GM19099 (cell line): ENCODE data around the gene HRH1.

Experiments
- POLR2A ChIP-seq: IDR thresholded peaks from 3 replicates; pipeline ENCODE4 v1.6.1; 2011; ENCODE audit warnings: low read depth; ENCODE audit not compliant: insufficient read length; ENCODE audit errors: extremely low read depth

Gene HRH1

DNA sequence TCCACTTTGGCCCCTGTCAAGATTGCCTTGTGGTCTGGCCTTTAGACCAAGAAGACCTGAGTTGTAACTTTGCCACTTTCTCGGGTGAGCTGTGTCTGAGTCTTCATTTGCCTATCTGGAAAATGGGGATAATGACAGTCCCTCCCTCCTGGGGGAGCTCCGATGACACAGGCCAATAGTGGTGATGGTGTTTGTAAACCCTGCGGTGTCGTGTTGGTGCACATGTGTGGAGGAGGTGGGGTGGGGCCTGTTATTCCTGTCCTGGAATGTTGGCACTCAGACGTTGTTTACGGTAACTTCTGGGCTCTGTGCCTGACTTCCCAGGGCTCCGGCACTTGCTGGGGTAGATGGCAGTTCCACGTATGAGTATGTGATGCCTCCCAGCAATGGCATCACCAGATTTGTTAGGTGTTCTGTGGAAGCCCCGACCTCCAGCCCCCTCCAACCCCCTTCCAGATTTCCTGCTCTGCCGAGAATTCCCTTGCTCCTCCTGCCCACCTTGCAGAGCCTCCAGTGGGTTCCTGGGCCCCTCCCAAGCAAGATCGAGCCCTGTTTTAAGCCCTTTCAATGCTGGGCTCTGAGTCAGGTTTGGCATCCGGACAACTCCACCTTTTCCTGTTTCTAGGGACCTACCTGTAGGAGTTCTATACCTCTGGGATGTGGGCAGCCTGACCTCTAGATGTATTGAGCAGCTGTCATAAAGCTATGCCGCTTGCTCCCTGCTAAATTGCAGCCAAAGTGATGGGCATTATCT is 31.4 kb downstream of the HRH1 start:
- no peak for TF ChIP-seq POLR2A

DNA sequence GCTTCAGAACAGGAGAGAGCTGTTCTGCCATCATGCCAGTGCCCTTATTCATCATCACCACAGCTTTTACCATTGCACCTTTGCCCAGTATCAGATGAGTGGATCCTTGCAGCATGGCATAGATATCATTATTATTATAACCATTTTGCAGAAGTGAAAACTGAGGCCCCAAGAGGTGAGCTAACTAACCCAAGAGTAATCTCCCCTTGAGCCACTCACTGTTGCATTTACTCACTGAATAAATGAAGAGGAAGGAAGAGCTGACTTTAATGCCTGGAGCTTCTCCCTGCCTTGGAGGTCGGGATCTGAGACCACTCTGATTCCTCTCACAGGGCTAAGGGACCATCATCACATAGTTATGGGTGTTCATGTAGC is 32.0 kb downstream of the HRH1 start:
- no peak for TF ChIP-seq POLR2A

- no peak for TF ChIP-seq POLR2A
Measured at GRCh38 chr3:11186771-11187191, 32.5 kb downstream of the HRH1 start.

GRCh38 chr3:11187681-11188080 is 33.4 kb downstream of the HRH1 start:
- TF ChIP-seq POLR2A = no peak

DNA sequence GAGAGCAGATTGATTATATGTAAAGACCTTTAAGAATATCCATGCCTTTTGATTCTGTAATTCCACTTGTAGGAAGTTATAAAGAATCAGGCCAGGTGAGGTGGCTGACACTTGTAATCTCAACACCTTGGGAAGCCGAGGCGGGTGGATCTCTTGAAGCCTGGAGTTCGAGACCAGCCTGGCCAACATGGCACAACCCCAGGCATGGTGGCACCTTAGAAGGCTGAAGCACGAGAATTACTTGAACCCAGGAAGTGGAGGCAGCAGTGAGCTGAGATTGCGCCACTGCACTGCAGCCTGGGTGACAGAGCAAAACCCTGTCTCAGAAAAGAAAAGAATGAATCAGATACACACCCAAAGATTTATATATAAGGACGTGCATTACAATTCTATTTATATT is 33.9 kb downstream of the HRH1 start:
- no peak for TF ChIP-seq POLR2A

- no peak for TF ChIP-seq POLR2A
Measured at GRCh38 chr3:11195201-11195600, 40.9 kb downstream of the HRH1 start.

- no peak for TF ChIP-seq POLR2A
Measured at GRCh38 chr3:11195721-11196332, 41.5 kb downstream of the HRH1 start.

DNA sequence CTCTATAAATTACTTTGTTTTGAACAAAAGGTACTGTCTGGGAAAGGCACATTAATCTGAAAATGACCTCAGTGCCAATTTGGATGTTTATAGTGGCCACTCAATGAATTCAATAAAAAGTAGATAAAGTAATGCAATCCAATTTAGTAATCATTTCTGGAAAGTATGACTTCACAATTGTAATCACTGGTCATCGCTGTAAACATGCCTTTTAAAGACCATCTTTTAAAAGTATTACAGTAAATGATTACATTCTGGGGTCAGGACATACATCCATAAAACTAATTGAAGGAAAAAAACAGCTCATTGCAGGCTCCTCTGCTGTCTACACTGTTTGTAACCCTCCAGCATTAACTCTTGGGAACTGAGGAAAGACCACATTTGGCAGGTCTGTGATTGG is 43.2 kb downstream of the HRH1 start:
- no peak for TF ChIP-seq POLR2A

- TF ChIP-seq POLR2A = no peak
Measured at GRCh38 chr3:11198070-11198469, 43.8 kb downstream of the HRH1 start.

DNA sequence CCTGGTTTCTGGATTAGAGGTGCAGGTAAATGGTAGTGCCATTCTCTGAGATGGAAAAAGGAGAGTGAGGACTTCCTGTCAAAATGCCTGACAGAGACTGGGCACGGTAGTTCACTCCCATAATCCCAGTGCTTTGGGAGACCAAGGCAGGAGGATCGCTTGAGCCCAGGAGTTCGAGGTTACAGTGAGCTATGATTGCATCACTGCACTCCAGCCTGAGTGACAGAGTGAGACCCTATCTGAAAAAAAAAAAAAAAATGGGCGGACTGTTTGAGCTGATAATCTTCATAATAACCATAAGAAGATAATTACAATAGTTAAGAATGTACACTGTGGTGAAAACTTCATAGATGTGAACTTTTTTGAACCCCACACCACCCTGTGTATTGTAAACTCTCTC is 44.2 kb downstream of the HRH1 start:
- no peak for TF ChIP-seq POLR2A

- no peak for TF ChIP-seq POLR2A
Measured at GRCh38 chr3:11199902-11200845, 45.9 kb downstream of the HRH1 start.

DNA sequence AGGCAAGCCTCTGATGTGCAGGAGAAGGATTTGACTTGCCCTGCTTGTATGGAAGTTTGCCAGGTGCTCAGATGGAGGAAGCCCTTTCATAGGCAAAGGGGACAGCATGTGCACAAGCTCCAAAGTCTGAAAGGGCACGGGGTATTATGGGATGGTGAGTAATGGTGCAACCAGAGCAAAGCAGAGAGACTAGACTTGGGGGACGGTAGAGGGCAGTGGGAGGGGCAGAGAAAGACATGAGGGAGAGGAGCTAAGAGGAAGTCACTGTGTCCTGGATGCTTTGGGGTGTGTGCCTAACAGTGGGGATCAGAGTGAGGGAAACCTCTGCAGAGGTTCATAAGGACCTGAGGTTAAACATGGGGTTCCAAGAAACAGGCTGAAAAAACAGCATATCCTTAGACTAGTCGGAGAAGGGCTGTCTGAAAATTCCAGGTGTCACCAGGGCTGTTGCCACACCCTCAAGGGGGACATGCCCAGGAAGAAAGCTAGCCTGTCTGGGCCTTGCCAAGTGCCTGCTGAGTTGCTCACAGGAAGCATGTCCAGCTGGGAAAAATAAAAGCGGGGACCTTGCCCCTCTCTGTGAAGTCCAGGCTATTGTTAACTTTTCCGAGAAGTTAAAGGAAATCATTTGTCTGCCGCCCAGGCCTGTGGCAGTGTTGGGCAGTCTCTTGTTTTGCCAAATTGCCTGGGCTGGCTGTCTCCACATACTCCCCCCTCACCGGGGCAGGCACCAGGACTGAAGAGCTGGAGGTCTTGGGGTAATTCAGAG is 47.1 kb downstream of the HRH1 start:
- TF ChIP-seq POLR2A = no peak

DNA sequence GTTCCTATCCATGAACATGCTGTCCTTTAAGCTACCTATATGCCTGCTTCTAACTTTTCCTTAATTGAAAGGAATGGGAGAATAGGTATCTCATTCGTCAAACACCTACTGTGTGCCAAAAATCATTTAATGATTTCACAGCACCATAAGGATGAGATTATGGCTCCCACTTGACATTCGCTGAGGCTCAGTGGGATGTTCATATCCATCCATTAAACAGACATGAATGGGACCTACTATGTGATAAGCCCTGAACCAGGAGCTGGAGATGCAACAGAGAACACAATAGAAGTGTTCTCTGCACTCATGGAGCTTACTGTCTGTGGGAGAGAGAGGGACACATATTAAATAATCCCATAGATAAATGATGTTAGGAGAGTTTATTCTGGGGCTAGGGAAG is 49.7 kb downstream of the HRH1 start:
- no peak for TF ChIP-seq POLR2A

GRCh38 chr3:11204697-11205348 is 50.5 kb downstream of the HRH1 start:
- TF ChIP-seq POLR2A = no peak

- no peak for TF ChIP-seq POLR2A
Measured at GRCh38 chr3:11206316-11206715, 52.0 kb downstream of the HRH1 start.

DNA sequence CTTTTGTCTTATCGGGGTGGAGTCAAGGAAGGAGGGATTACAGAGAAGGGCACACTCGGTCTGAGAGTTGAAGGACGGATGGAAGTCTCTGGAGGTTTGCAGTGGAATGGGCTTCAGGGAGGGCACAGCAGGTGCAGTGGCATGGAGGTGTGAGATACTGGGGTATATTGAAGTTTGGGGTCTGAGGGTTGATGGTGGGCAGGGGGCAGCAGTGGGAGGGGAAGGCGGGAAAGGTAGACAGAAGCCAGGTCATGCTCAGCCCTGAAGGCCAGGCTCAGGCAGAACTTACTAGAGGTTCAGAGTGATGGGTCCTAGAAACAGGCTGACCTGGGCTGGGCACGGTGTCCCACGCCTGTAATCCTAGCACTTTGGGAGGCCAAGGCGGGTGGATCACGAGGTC is 52.7 kb downstream of the HRH1 start:
- TF ChIP-seq POLR2A = no peak
